NK-92 (cell line): ENCODE measurements around the gene HIRIP3.
"Not testable (repeated sequence)": the region's sequence is repeated elsewhere in the genome, so short reads cannot be mapped to it uniquely, and the experiment has no call there.

Experiments
- DNase-seq: peaks from one replicate; lab custom pipeline; 2025; ENCODE audit not compliant: unreplicated experiment; lab: John Stamatoyannopoulos, UW

Gene HIRIP3

DNA sequence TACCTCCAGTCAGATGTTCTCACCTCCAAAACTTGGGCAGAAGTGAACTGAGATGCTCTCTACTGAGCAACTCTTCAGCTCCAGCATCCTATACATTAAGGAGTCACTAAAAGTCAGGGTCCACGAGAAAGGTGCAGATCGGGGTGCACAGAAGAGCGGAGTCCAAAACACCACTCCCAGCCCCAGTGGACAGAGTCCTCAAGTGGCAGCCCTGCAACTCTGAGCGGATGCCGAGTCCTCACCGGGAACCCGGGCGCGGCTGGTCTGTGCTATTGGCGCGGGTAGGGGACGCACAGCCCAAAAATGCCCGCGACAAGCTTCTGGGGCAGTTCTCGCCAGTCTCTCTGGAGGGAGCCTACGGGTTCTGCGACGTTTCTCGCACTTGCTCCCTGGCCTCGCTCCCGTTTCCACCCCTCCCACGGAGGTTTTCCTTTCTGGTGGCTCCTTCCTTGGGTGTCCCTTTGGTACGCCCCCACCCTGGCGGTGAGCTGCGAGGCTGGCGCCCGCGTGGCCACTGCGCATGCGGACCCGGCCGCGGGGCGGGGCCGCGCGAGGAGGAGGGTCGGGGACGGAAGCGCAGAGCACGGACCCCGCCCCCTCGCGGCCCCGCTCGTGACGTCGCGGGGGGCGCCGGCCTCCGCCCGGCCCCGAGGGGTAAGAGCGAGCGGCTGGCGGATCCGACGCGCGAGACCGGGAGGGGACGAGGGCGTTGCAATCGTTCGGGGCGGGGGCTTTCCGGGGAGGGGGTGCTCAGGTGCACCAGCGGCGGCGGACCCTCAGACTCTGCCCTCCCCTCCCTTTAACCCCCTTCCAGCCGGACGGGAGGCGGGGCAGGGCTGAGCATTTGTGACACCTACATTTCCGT is 33.7 kb downstream of the HIRIP3 start, which contains the start of gene TMEM219:
Gene TMEM219 (plus strand): TSS at position 601 of the 865 bp plus-strand sequence. CDS start 1,065 bp downstream, outside the sequence.
- DNase-seq, result peak; percentile 46

DNA sequence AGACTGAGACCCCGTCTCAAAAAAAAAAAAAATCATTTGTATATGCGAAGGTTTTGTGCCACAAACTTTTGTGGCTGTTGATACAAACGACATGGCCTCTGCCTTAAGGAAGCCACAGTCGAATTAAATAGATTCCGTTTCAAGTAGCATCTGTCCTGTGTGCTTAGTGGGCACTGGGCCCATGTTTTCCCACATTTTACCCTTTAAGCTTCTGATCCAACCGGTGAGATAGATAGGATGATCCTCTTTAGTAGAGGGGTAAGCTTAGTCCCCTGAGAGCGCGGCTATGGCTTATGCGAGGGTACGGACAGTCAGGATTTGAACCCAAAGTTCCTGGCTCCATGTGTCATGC is 34.3 kb downstream of the HIRIP3 start:
- no peak for DNase-seq

DNA sequence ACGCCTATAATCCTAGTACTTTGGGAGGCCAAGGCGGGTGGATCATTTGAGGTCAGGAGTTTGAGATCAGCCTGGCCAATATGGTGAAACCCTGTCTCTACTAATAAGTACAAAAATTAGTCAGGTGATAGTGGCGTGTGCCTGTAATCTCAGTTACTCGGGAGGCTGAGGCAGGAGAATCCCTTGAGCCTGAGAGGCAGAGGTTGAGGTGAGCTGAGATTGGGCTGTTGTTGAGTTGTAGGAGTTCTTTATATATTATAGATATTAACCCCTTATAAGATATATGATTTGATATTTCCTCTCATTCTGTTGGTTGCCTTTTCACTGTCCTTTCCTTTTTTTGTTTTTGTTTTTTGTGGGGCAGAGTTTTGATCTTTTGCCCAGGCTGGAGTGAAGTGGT is 35.6 kb downstream of the HIRIP3 start:
- DNase-seq, result not testable (repeated sequence)

DNA sequence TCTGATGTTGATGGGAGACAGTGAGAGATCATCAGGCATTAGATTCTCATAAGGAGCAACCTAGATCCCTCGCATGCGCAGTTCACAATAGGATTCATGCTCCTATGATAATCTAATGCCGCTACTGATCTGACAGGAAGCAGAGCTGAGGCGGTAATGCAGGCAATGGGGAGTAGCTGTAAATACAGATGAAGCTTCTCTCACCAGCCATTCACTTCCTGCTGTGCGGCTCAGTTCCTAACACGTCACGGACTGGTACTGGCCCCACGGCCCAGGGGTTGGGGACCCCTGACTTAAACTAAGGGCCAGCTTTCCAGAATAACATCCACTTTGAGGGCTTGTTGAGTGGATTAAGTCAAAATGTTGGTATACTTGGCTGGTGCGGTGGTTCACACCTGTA is 36.1 kb downstream of the HIRIP3 start:
- DNase-seq, result no peak

DNA sequence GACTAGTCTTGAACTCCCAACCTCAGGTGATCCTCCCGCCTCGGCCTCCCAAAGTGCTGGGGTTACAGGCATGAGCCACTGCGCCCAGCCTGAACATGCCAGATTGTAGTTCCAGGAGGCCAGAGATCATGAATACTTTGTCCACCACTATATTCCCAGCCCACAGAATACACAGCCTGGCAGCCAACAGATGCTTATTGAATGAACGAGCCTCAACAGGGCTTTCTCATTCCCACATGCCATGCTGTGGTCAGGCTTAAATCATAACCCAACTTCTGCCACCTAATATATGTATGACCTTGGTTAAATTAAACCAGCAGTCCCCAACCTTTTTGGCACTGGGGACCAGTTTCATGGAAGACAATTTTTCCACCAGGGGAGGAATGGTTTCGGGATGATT is 36.7 kb downstream of the HIRIP3 start:
- no peak for DNase-seq

DNA sequence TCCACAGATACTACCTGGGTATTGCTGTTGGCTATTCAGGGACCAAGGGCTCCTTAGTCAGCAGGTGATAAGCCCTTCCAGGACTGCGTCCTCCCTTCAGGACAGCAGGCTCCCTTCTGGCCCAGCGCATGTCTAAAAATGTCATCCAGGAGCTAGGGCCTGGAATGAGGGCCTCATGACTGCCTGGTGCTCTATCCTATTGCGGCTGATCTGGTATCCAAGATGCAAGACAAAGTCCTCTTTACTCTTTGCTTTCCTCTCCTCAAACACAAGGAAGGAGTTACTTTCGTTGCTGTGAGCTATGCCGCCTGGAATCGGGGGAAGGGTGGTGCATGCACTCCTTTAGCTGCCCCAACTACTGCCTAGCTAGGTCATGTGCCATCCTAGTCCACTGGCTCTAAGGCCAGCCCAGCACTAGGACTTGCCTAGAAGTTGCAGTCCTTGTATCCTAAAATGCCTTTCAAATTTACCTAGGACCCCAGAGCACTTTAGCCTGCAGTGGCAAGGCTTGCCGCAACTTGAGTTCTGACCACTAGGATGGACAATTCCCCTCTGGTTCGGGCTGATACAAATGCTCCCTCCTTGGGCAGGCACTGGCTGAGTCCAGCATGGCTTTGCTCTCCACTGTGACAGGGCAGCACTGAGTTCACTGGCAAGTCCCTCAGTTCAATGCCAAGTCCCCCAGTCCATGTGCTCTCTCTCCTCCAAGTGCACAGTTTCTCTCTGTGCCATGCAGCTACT is 43.6 kb downstream of the HIRIP3 start:
- no peak for DNase-seq

DNA sequence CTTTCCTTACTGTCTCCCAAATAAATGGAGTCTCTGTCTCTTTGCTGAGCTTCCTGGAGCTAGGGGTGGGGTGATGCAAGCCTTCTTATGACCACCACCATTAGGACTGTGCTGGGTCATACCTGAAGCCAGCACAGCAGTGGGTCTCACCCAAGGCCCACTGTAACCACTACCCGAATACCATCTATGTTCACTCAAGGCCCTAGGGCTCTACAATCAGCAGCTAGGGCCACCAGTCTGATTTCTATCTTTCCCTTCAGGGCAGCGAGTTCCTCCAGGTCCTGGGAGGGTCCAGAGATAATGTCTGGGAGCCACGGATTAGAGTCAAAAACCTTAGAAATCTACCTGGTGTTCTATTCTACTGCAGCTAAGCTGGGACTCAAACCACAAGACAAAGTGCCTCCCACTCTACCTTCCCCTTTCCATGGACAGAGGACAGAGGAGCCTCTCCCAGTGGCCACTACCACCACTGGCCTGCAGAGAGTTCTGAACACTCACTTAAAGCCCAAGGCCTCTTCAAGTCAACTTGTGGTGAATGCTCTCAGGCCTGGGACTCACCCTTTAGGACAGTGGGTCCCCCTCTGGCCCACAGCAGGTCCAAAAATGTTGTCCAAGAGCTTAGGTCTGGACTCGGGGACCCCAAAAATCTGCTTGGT is 44.5 kb downstream of the HIRIP3 start:
- no peak for DNase-seq

DNA sequence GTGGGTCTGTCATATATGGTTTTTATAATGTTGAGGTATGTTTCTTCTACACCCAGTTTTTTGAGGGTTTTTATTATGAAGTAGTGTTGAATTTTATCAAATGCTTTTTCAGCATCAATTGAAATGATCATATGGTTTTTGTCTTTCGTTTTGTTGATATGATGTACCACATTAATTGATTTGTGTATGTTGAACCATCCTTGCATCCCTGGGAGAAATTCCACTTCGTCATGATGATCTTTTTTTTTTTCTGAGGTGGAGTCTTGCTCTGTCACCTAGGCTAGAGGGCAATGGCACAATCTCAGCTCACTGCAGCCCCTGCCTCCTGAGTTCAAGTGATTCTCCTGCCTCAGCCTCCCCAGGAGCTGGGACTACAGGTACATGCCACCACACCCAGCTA is 47.5 kb downstream of the HIRIP3 start:
- DNase-seq, result no peak

DNA sequence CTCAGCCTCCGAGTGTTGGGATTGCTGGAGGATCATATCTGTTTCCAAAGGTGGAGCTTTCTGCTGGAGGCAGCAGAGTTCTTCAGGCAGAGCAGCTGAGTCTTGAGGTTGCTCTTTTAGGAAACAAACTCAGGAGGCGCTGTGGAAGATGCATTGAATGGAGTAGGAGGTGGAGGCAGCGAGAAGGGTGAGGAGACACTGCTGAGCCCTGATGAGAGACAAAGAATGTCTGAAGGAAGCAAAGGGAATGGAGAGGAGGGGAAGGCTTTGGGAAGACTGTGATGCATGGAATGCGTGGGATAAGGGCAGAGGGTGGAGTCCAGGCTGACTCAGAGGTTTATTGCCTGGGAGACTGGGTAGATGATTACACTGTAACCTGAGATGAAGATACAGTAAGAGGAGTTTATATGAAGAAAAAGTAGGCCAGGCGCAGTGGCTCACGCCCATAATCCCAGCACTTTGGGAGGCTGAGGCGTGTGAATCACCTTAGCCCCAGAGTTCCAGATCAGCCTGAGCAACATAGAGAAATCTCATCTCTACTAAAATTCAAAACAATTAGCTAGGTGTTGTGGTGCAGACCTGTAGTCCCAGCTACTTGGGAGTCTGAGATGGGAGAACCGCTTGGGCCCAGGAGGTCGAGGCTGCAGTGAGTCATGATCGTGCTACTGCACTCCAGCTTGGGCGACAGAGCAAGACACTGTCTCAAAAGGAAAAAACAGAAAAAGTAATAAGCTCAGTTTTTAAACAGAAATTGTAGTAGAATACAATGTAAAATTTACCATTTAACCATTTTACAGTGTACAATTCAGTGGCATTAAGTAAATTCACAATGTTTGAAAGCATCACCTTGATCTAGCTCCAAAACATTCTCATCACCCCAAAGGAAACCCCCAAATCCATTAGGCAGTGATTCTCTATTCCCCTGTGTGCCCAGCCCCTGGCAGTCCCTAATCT is 51.3 kb downstream of the HIRIP3 start:
- no peak for DNase-seq
